ENCODE data around the gene SCLY. TPM values are rescaled to one million over a fixed set of nuclear protein-coding genes. Genes with fewer than 3 reads are reported as not detected.

The SCLY gene
- total and polyA plus RNA-seq, 10 donors = 5.8 to 22.7 (median 14.6) TPM

DNA sequence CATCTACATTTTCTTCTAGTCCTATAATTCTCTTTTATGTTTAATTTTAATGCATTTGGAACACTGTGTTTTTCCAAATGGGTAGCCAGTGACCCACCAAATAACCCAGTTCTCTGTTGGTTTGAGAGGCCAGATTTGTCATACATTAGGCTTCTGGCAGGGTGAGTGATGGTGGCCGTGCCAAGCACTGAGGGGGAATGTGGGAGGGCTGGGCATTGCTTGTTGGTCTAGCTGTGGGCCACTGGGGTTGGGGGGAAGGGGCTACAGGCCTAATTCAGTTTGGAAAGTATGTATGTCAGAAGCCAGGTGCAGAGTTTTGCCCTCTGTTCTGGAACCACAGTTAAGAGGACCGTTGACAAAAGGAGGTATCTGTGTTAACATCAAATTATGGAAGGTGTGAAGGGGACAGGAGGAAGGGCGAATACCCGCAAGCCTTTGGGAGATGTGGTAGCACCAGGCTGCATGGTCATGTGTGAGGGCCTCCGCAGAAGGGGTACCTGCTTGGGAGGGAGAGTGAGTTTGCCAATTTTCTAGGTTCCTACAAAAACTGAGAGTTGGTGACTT is 38.1 kb upstream of the SCLY start:
- Histone ChIP-seq H3K27me3 (replicated peaks in 1 of 7) (no peaks in the 10 kb centered on the region), H3K27ac (no peak overlapping the region), H3K4me3 (no peak overlapping the region), H3K9me3 (no peaks in the 10 kb centered on the region), H3K4me1 (peaks cover 0 to 10% (median 0%) of the 10 kb centered on the region in 6 donors), H3K36me3 (peaks cover 0 to 91% (median 30%) of the 10 kb centered on the region in 6 donors)
- TF ChIP-seq POLR2AphosphoS5 (IDR thresholded peaks at IDR 0.05) = no peak
- TF ChIP-seq, protein P1, sequence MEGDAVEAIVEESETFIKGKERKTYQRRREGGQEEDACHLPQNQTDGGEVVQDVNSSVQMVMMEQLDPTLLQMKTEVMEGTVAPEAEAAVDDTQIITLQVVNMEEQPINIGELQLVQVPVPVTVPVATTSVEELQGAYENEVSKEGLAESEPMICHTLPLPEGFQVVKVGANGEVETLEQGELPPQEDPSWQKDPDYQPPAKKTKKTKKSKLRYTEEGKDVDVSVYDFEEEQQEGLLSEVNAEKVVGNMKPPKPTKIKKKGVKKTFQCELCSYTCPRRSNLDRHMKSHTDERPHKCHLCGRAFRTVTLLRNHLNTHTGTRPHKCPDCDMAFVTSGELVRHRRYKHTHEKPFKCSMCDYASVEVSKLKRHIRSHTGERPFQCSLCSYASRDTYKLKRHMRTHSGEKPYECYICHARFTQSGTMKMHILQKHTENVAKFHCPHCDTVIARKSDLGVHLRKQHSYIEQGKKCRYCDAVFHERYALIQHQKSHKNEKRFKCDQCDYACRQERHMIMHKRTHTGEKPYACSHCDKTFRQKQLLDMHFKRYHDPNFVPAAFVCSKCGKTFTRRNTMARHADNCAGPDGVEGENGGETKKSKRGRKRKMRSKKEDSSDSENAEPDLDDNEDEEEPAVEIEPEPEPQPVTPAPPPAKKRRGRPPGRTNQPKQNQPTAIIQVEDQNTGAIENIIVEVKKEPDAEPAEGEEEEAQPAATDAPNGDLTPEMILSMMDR (IDR thresholded peaks at IDR 0.05 in 8 of 11, conservative IDR thresholded peaks at IDR 0.05 in 3 of 11) = no peak
- TF ChIP-seq POLR2A (IDR thresholded peaks at IDR 0.05) = no peak
- 91 to 96% (median 91%) methylated on average over 5 of the region's 5 CpGs for WGBS, 5 donors
- intact Hi-C loops (cut with DNase I; ENCODE audit: low total_unique reads) = no loop called here
- no peak for DNase-seq

- no peak for DNase-seq
- WGBS, 5 donors = 88 to 98% (median 94%) methylated on average over 2 of the region's 2 CpGs
- H3K9me3 ChIP-seq = no peaks in the 10 kb centered on the region
- peaks cover 0 to 14% (median 0%) of the 10 kb centered on the region in 6 donors for H3K4me1 ChIP-seq
- H3K27me3 ChIP-seq (replicated peaks in 1 of 7) = no peaks in the 10 kb centered on the region
- intact Hi-C loops (cut with DNase I; ENCODE audit: low total_unique reads) = no loop called here
- TF ChIP-seq, protein P1 (IDR thresholded peaks at IDR 0.05 in 8 of 11, conservative IDR thresholded peaks at IDR 0.05 in 3 of 11) = no peak
- no peak for TF ChIP-seq POLR2A (IDR thresholded peaks at IDR 0.05)
- TF ChIP-seq POLR2AphosphoS5 (IDR thresholded peaks at IDR 0.05) = no peak
- H3K36me3 ChIP-seq = peaks cover 0 to 91% (median 31%) of the 10 kb centered on the region in 6 donors
- no peak overlapping the region for H3K27ac ChIP-seq
- H3K4me3 ChIP-seq = no peak overlapping the region
Observed at GRCh38 chr2:238023608-238024007, 37.2 kb upstream of the SCLY start.

GRCh38 chr2:238024986-238025385 is 35.8 kb upstream of the SCLY start:
- Histone ChIP-seq H3K27ac (no peak overlapping the region), H3K4me3 (no peak overlapping the region), H3K9me3 (no peaks in the 10 kb centered on the region), H3K27me3 (replicated peaks in 1 of 7) (no peaks in the 10 kb centered on the region), H3K36me3 (peaks cover 0 to 91% (median 36%) of the 10 kb centered on the region in 6 donors), H3K4me1 (peaks cover 0 to 14% (median 0%) of the 10 kb centered on the region in 6 donors)
- intact Hi-C loops (cut with DNase I; ENCODE audit: low total_unique reads) = no loop called here
- 79 to 95% (median 87%) methylated on average over 6 to 8 of the region's 8 CpGs for WGBS, 5 donors
- TF ChIP-seq POLR2A (IDR thresholded peaks at IDR 0.05) (no peak), POLR2AphosphoS5 (IDR thresholded peaks at IDR 0.05) (no peak)
- TF ChIP-seq, protein P1 (IDR thresholded peaks at IDR 0.05 in 8 of 11, conservative IDR thresholded peaks at IDR 0.05 in 3 of 11) = no peak
- no peak for DNase-seq

GRCh38 chr2:238025741-238026360 is 35.0 kb upstream of the SCLY start:
- Histone ChIP-seq H3K27me3 (replicated peaks in 1 of 7) (no peaks in the 10 kb centered on the region), H3K36me3 (peaks cover 2 to 91% (median 43%) of the 10 kb centered on the region in 6 donors), H3K4me1 (peaks cover 0 to 14% (median 0%) of the 10 kb centered on the region in 6 donors), H3K4me3 (no peak overlapping the region), H3K27ac (no peak overlapping the region), H3K9me3 (no peaks in the 10 kb centered on the region)
- no peak for TF ChIP-seq POLR2A (IDR thresholded peaks at IDR 0.05)
- no peak for TF ChIP-seq POLR2AphosphoS5 (IDR thresholded peaks at IDR 0.05)
- TF ChIP-seq, protein P1 (IDR thresholded peaks at IDR 0.05 in 8 of 11, conservative IDR thresholded peaks at IDR 0.05 in 3 of 11) = no peak
- intact Hi-C loops (cut with DNase I; ENCODE audit: low total_unique reads) = no loop called here
- WGBS, 5 donors = 92 to 95% (median 94%) methylated on average over 9 of the region's 9 CpGs
- no peak for DNase-seq

Measured in spleen (tissue), 11 donors.